Neural cell (in vitro differentiated cells): Measurements from ENCODE around the gene CFAP100. TPM values are rescaled to one million over a fixed set of nuclear protein-coding genes. Genes with fewer than 3 reads are reported as not detected.

Experiments
- H2AFZ ChIP-seq: fragments of 200-600, 300-800 bp; sonication (generic), shearing (Covaris generic); 2 replicates; pipeline ENCODE4 v1.6.0; 2014; ENCODE audit warnings: low read depth, mild to moderate bottlenecking, antibody characterized with exemption, low read length, moderate library complexity
- H3F3A ChIP-seq: fragments of 200-600 bp; shearing (Covaris generic); 2 replicates; pipeline ENCODE4 v1.6.1; 2016; ENCODE audit warnings: mild to moderate bottlenecking, moderate library complexity, mixed read lengths, antibody characterized with exemption, low read length; ENCODE audit not compliant: insufficient read depth, poor library complexity, severe bottlenecking
- H3K27ac ChIP-seq: fragments of 200-600, 300-800 bp; sonication (generic), shearing (Covaris generic); 2 replicates; pipeline ENCODE4 v1.5.1; 2014; ENCODE audit warnings: mild to moderate bottlenecking, low read length, moderate library complexity
- H3K27me3 ChIP-seq: fragments of 300-800, 200-600 bp; sonication (generic), shearing (Covaris generic); 2 replicates; pipeline ENCODE4 v1.6.0; 2014; ENCODE audit warnings: mild to moderate bottlenecking, low read depth, low read length, moderate library complexity; ENCODE audit not compliant: insufficient read depth
- H3K36me3 ChIP-seq: fragments of 300-800, 200-600 bp; sonication (generic), shearing (Covaris generic); 2 replicates; pipeline ENCODE4 v1.5.1; 2014; ENCODE audit warnings: mild to moderate bottlenecking, antibody characterized with exemption, low read length, moderate library complexity; ENCODE audit not compliant: insufficient read depth
- H3K4me2 ChIP-seq: fragments of 300-800, 200-600 bp; sonication (generic), shearing (Covaris generic); 2 replicates; pipeline ENCODE4 v1.6.0; 2014; ENCODE audit warnings: mild to moderate bottlenecking, low read length
- H3K4me3 ChIP-seq: fragments of 300-800, 200-600 bp; sonication (generic), shearing (Covaris generic); 2 replicates; pipeline ENCODE4 v1.5.1; 2014; ENCODE audit warnings: mild to moderate bottlenecking, low read length, moderate library complexity
- H3K79me2 ChIP-seq: fragments of 200-600 bp; shearing (Covaris generic); replicated peaks from 2 replicates; pipeline ENCODE4 v1.6.0; 2014; ENCODE audit warnings: mild to moderate bottlenecking, low read length, moderate library complexity; ENCODE audit not compliant: insufficient read depth
- H3K9ac ChIP-seq: fragments of 300-800, 200-600 bp; sonication (generic), shearing (Covaris generic); 2 replicates; pipeline ENCODE4 v1.6.1; 2016; ENCODE audit warnings: mild to moderate bottlenecking, low read length, mixed read lengths
- H3K9me2 ChIP-seq: fragments of 200-600 bp; shearing (Covaris generic); 2 replicates; pipeline ENCODE4 v1.6.1; 2016; ENCODE audit warnings: mild to moderate bottlenecking, low read length, mixed read lengths; ENCODE audit not compliant: insufficient read depth
- H3K9me3 ChIP-seq: fragments of 200-600, 300-800 bp; sonication (generic), shearing (Covaris generic); 2 replicates; pipeline ENCODE4 v1.6.1; 2016; ENCODE audit warnings: mild to moderate bottlenecking, mixed run types, low read length, moderate library complexity, mixed read lengths
- H4K20me1 ChIP-seq: fragments of 200-600 bp; shearing (Covaris generic); 2 replicates; pipeline ENCODE4 v1.6.1; 2016; ENCODE audit warnings: mild to moderate bottlenecking, mixed run types; ENCODE audit not compliant: insufficient read depth
- CTCF ChIP-seq: fragments of 450-650 bp; IDR thresholded peaks from 2 replicates; pipeline ENCODE4 v1.5.1; 2014; ENCODE audit warnings: antibody characterized with exemption, mild to moderate bottlenecking, moderate library complexity; ENCODE audit not compliant: poor library complexity, severe bottlenecking
- EP300 ChIP-seq: fragments of 450-650 bp; conservative IDR thresholded peaks from 2 replicates; pipeline ENCODE4 v1.6.1; 2014; ENCODE audit warnings: antibody characterized with exemption, mild to moderate bottlenecking, moderate library complexity; ENCODE audit not compliant: poor library complexity, severe bottlenecking
- EZH2 ChIP-seq: fragments of 200-600, 300-800 bp; shearing (Covaris generic), sonication (generic); IDR thresholded peaks from 2 replicates; pipeline ENCODE4 v1.6.1; 2014; ENCODE audit warnings: antibody characterized with exemption, low read length, borderline replicate concordance, mild to moderate bottlenecking; ENCODE audit not compliant: insufficient read depth, poor library complexity, severe bottlenecking
- MXI1 ChIP-seq: fragments of 450-650 bp; conservative IDR thresholded peaks from 2 replicates; pipeline ENCODE4 v1.6.1; 2014; ENCODE audit warnings: antibody characterized with exemption, mild to moderate bottlenecking; ENCODE audit not compliant: poor library complexity, severe bottlenecking
- POLR2AphosphoS5 ChIP-seq: IDR thresholded peaks from 2 replicates; pipeline ENCODE4 v1.6.1; 2012
- RAD21 ChIP-seq: fragments of 450-650 bp; conservative IDR thresholded peaks from 2 replicates; pipeline ENCODE4 v1.6.1; 2014; ENCODE audit warnings: antibody characterized with exemption, mild to moderate bottlenecking, moderate library complexity
- REST ChIP-seq: IDR thresholded peaks from 2 replicates; pipeline ENCODE4 v1.6.1; 2012; ENCODE audit warnings: borderline replicate concordance
- SMC3 ChIP-seq: fragments of 450-650 bp; conservative IDR thresholded peaks from 2 replicates; pipeline ENCODE4 v1.6.1; 2014; ENCODE audit warnings: antibody characterized with exemption, mild to moderate bottlenecking, moderate library complexity; ENCODE audit not compliant: poor library complexity
- TAF1 ChIP-seq: IDR thresholded peaks from 2 replicates; pipeline ENCODE4 v1.6.1; 2012; ENCODE audit warnings: low read depth
- polyA plus RNA-seq: library from polyadenylated mRNA; depleted of rRNA; stranded (reverse); fragments of >200 nt; gene quantifications from 2 replicates; pipeline ENCODE4 v1.2.3, GENCODE V29; 2014

CFAP100 gene
- polyA plus RNA-seq, 1 donor from 2014 or later, result not detected

- no peaks in the 10 kb centered on the region for H3K79me2 ChIP-seq
- no peaks in the 10 kb centered on the region for H4K20me1 ChIP-seq
- no peak overlapping the region for H2AFZ ChIP-seq
- peaks cover 31% of the 10 kb centered on the region for H3K27me3 ChIP-seq
- peak overlapping the region; percentile 25 for H3K4me2 ChIP-seq
- no peaks in the 10 kb centered on the region for H3K9me2 ChIP-seq
- H3K9ac ChIP-seq, result peak overlapping the region; percentile 48
- H3F3A ChIP-seq, result no peaks in the 10 kb centered on the region
- H3K4me3 ChIP-seq, result peak overlapping the region; percentile 67
- H3K27ac ChIP-seq, result no peak overlapping the region
- TF ChIP-seq RAD21 (no peak), TAF1 (no peak), SMC3 (no peak), CTCF (no peak), POLR2AphosphoS5 (no peak), REST (no peak), EZH2 (no peak), MXI1 (no peak), EP300 (no peak)
- H3K9me3 ChIP-seq, result no peaks in the 10 kb centered on the region
- no peaks in the 10 kb centered on the region for H3K36me3 ChIP-seq
These were observed 38.1 kb upstream of the CFAP100 start for GRCh38 chr3:126356373-126357264.

GRCh38 chr3:126357295-126358037 is 37.2 kb upstream of the CFAP100 start, which contains the start of gene KLF15:
KLF15 (minus strand) TSS chr3:126357408; CDS start chr3:126352922, 4,486 bp downstream.
- TF ChIP-seq TAF1 (no peak), MXI1 (peak; percentile 42)
- no peaks in the 10 kb centered on the region for H3K9me2 ChIP-seq
- peak within 1 kb of the TSS; percentile 77 for H3K4me3 ChIP-seq
- peaks cover 31% of the 10 kb centered on the region for H3K27me3 ChIP-seq
- peak within 1 kb of the TSS; percentile 84 for H3K4me2 ChIP-seq
- H3K9me3 ChIP-seq, result no peaks in the 10 kb centered on the region
- H3K79me2 ChIP-seq, result no peaks in the 10 kb centered on the region
- no peaks in the 10 kb centered on the region for H3K36me3 ChIP-seq
- H4K20me1 ChIP-seq, result no peaks in the 10 kb centered on the region
- H3K27ac ChIP-seq, result no peak within 1 kb of the TSS
- no peak within 1 kb of the TSS for H2AFZ ChIP-seq
- H3K9ac ChIP-seq, result peak within 1 kb of the TSS; percentile 48
- no peaks in the 10 kb centered on the region for H3F3A ChIP-seq
